Left forelimb (tissue), 1 donor: ENCODE data around the gene FMN2.
"Not testable (repeated sequence)": the region's sequence is repeated elsewhere in the genome, so short reads cannot be mapped to it uniquely, and the experiment has no call there.

ENCODE experiments used
- DNase-seq: peaks from one replicate; pipeline ENCODE4 v3.0.0-alpha.2; 2018; ENCODE audit warnings: low spot score

FMN2 gene

DNA sequence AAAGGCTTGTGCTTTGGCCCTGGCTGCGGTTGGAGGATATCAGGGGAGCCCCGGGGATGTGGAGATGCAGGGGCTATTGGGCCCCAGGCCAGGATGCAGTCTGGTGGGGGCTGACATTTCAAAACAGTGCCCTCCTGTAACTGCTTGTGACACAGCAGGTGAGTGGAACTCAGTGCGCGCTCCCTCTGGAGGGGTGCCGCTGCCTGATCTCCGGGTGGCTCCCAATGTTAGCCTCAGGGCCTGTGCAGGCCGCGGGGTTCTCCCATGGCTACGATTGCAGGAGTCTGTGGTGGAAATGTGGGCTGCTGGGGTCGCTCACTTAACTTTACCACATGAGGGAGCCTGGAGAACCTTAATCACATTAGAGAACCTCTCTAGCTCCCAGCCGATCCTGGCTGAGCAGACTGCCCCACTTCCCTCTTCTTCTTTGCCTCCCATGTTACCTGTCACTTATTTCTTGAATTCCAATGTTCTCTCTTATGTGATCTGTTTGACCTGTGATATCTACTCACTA lies 163.2 kb downstream of the FMN2 start:
- no peak for DNase-seq

DNA sequence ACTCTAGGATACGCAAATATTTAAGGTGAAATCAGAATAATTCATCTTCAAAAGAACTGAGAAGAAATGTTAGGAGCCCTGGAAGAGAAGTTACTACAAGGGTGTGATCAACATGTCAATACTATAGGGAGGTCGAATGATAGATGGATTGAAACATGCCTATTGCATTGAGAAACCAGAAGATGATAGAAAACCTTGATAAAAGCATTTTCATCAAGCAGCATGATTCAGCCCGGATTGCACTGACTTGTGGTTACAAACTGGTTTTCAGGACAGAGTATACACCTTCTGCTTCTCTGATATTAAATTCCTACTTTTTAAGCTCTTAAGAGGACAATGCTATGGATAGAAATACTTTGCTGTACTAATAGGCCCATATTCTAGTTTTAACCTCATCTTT lies 164.2 kb downstream of the FMN2 start:
- no peak for DNase-seq

DNA sequence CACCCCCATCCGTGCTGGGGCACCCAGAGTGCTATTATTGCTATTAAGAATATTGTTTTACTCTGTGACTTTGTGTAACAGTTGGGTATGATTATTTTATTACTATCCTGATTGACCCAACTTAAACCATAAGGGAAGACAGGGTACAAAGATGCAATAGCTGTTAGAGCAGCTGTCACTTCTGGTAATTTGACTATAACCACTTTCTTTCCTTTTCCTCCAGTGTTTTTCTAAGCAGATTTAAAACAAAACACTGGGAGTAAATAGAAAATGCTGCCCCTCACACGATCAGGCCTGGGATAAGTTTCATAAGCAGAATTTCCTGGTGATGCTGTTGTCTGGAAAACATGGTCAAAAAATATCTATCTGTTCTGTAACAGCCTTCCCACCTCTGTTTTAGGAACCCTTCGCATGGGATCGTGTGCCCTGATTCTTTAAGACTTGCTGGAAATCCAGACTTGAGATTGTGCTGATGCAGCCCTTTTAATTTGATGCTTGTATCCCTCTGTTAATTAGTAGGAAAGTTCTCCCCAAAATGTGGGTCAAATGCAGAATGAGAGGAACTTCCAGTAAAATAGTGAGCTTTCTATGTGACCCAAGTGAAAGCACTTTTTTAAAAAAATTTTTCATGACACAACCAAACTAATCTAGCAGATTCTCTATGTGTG lies 165.3 kb downstream of the FMN2 start:
- no peak for DNase-seq

DNA sequence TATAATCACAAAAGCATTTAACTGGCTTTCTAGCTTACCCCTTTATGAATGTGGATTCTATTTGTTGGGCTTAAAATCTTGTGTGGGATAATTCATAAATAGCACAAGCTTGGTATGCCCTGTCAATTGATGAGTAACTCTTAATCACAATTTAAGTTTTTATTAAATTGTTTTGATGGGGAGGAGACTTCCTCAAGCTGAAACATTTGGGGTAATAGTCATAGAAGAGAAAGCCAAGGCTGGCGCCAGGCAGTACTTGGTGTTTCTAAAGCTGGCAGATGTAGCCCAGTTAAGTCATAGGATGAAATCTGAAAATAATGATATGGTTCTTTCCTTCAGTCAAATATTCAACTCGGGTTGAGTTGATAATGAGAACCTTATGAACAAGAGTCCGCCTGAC lies 167.2 kb downstream of the FMN2 start:
- no peak for DNase-seq

DNA sequence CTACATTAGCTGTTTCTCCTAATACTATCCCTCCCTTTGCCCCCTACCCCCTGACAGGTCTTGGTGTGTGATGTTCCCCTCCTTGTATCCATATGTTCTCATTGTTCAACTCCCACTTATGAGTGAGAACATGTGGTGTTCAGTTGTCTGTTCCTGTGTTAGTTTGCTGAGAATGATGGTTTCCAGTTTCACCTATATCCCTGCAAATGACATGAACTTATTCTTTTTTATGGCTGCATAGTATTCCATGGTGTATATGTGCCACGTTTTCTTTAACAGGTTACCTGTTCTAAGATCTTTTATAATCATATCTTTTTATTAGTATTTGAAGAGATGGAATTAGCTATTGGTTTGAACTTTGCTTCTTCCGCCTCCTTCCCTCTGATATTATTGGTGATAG lies 172.8 kb downstream of the FMN2 start:
- DNase-seq, result not testable (repeated sequence)

DNA sequence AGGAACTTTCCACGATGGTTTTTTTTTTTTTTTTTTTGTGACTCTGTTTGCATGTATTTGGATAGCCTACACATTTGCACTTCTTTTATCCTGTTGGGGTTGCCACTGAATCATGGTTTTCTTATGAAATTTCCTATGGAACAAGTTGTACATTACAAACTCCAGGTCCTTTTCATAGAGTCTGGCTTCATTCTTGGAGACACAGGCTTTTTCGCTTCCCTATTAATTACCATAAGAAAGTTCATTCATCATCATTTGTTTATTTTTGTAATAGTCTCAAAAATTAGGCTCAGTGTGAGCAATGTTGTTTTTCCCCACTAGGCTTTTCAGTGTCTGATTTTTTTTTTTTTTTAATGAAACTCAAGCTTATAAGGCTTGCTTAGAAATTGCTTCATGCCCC lies 179.4 kb downstream of the FMN2 start:
- DNase-seq, result no peak

DNA sequence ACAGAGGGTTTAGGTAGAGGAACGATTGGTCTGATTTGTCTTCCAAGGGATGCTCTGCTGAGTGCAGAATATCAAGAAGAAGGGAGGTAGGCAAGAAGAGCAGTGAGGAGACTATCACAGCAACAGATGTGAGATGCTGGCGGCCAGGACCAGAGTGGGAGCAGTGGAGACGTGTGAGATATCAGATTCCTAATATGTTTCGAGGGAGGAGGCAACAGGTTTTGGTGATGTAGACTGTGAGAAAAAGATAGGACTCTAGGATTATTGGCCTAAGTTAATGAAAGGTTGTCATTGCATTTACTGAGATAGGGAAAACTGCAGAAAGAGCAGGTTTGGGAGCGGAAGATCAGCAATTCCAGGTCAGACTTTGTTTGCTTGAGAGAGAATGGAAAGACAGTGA lies 182.9 kb downstream of the FMN2 start:
- no peak for DNase-seq

DNA sequence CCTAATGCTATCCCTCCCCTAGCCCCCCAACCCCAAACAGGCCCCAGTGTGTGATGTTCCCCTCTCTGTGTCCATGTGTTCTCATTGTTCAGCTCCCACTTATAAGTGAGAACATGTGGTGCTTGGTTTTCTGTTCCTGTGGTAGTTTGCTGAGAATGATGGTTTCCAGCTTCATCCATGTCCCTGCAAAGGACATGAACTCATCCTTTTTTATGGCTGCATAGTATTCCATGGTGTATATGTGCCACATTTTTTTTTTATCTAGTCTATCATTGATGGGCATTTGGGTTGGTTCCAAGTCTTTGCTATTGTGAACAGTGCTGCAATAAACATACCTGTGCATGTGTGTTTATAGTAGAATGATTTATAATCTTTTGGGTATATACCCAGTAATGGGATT lies 183.5 kb downstream of the FMN2 start:
- not testable (repeated sequence) for DNase-seq

DNA sequence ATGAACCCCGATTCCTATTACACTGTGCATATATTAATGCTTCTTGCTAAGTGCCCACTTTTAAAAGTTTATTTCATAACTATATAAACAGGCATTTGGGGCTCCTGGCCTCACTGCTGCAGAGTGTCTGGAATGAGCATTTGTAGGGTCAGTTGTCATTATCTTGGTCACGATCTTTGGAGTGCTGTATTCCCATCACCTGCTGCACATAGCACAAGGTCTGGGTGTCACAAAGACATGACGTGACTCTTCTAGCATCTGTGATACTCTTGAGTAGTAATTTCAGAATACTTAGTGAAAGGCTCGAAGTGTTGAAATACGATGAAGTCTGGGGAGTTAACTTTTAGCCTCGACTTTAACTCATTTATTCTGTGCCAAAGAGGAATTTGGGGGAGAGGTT lies 186.4 kb downstream of the FMN2 start:
- DNase-seq, result no peak

DNA sequence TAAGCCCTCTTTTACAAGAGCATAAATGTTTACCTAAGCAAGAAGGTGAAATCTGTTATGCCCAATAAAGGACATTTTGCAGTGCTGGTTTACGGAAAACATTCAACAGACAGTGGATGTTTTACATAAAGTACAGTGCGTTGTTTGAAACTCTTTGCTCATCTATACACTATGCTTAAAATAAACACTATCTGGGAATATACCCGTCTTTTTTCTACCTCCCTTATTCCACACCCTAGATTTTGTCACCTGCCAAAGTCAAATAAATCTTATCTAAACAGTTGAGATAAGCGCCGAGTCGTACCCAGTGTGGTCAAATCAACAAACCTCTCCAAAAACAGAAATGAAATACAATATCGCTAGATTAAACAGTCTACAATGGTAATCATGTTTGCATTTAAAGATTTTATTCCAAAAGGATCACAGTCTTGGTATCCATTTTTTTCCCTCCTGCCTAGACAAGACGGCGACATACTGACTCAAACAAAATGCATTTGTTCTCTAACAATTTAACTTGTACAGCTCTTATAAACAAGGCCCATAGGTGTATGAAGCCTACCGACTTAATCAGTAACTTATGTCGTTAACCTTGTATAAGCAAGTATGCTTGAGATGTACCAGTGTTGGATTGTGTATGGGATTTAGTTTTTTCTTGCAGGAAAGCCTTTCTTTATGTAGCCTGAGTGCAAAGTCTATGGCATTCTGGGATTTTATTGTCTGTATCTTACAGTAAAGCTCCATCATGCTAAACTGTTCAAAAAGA lies 189.1 kb downstream of the FMN2 start:
- no peak for DNase-seq

DNA sequence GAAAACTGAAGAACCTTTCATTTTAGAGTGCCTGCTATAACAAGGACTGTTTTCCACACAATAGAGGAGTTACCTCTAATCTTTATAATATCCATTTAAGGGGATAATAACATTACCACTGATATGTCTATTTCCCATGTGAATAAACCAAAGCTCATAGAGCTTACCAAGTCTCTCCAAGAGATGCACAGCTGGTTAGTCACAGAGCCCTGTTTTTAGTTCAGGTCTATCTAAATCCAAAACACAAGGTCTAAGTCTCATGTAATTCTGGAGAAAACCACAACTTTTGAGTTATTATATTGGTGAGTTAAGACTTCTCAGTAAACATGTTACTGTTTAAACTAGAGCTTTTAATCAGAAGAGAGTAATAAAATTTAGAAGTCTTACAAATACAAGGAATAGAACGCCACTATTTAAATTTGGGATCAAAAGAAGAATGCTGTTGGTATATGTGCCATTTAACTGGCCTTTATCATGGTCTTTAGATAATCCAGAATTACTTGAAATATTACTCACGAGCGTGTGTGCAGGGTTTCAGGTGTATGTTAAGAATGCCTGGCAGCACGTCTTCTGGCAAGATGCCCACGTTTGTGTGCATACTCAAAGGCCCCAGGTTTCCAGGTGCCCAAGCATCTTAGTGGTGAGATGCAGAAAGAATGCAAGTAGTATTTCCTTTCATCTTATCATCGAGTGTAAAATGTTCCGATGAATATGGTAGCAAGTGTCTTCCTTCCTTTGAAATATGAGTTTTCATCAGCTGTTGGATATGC lies 190.6 kb downstream of the FMN2 start:
- DNase-seq, result no peak

DNA sequence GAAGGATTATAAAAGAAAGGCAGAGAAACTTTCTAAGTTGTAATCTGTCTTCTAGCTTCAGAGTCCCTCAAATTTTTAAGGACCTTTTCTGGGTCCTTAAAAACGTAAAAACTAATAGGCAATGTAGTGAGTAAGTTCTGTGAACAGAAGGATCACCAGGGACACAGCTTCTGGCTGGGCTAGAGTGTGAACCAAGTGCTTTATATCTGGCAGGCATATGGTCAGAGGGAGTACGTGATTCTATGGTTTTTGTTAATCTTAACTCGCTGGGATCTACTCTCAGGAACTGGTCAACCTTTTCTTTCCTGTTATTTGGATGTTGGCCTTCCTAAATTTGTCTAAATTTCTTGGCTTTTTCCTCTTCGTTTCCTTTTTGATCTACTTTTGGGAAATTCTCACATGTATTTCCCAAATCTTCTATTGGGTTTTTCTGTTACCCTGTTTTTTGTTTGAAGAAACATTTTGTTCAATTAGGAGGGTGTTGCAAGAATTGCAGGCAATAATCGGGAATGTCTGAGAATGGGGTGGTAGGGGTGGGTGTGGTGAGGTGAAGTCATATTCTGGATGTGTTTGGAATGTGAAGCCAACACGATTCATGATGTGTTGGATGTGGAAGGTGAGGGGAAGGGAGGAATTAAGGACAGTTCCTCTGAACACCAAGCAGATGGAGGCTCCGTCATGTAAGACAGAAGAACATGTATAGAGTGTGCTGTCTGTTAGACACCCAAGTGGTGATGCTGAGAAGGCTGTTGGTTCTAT lies 193.2 kb downstream of the FMN2 start:
- no peak for DNase-seq

DNA sequence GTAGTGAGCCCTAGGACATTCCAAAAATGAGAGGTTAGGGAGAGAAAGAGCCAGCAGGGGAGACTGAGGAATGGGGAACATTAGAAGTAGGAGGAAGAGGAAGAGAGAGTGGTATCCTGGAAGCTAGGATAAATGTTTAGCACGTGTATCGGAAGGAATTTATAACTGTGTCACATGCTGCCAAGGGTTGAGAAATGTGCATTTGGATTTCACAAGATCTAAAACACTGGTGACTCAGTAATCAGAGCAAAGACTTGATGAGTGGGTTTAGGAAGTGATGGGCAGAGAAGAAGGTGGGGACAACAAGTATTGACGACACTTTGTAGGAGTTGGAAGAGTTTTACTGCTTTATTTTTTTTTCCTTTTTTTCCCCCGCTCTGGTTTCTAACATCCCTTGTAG lies 193.9 kb downstream of the FMN2 start:
- no peak for DNase-seq

DNA sequence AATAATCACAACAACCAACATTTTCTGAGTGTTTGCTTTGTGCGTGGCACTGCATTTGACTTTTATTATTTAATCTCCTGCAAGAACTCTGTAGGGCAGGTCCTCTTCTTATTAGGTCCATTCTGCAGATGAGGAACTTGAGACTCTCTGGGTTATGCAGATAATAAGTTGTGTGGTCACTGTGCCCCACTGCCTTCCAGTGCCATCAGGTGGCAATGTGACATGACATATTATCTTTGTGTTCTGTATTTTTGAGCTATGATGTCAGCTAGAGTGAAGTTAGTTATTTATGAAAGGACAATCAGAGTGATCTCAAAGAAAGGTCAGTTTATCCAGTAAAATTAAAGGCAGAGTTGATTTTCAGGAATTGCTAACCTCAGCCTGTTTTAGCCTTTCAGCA lies 196.0 kb downstream of the FMN2 start:
- DNase-seq, result no peak

DNA sequence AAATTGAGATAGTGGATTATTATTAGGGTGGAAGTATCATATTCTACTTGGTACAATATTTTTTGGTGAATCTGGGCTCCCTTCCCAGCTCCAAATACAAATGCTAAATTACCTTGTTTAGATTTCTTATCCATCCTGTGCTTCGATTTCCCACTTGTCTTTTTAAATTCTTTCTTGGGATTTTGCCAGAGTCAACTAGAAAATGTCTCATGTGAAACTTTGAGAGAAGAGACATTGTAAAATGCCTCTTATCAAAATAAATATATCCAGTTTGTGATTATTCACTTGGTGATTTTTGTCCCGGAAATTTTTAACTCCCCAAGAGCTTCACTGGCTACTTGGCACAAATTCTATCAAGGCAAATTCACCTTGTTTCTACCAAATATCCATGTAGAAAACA lies 202.0 kb downstream of the FMN2 start:
- DNase-seq, result no peak

DNA sequence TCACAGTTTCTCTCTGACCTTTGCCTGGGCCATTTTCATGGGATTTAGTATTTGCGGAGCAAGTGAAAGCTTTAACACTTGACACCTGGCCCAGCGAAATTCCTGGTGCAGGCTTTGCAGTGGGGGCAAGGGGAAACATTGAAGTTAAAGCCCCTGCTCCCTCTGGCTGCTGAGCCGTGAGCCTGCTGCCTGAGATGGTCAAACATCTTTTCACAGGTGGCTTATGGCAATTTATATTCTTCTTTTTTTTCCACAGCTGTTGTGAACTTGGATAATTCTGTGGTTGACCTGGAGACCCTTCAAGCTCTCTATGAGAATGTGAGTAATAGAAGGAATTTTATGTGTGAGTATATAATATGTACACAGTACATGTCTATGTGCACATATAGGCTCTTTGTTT lies 202.9 kb downstream of the FMN2 start:
- DNase-seq, result no peak

DNA sequence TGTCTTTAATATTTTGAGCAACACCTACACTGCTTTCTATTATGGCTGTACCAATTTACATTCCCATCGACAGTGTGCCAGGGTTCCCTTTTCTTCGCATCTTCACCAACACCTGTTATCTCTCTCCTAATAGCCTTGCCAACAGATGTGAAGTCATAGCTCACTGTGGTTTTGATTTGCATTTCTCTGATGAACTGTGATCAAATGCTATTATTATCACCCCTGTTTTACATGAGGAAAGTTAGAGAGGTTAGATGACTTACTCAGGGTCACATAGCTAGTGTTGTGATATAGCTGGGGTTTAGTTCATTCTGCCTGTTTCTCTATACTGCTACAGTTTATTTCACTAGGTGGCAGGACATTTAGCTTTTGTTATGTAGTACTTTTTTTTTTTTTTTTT lies 204.1 kb downstream of the FMN2 start:
- no peak for DNase-seq

DNA sequence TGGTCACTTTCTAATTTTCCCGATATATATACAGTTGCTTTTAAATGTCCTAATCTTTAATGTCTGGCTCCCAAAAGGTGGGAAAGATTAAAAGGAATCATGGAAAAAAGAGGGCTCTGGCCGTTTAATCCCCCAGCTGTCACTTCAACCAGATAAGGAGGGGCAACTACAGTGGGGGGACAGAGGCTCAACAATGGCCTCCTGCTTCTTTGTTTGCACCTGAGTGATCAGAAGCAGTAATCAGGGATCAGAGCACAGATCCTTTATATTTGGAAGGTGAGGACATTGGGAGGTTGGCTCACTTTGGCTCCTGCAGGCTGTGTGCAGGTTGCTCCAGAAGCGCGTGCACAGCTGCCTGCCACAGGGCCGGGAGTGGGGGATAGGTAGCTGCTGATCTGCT lies 212.8 kb downstream of the FMN2 start:
- DNase-seq, result no peak

DNA sequence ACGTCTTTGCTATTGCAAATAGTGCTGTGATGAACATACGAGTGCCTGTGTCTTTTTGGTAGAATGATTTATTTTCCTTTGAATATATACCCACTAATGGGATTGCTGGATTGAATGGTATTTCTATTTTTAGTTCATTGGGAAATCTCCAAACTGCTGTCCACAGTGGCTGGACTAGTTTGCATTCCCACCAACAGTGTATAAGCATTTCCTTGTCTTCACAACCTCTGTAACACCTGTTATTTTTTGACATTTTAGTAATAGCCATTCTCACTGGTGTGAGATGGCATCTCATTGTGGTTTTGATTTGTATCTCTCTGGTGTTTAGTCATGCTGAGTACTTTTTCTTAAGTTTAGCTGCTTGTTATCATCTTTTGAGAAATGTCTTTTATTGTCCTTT lies 215.0 kb downstream of the FMN2 start:
- DNase-seq, result no peak

DNA sequence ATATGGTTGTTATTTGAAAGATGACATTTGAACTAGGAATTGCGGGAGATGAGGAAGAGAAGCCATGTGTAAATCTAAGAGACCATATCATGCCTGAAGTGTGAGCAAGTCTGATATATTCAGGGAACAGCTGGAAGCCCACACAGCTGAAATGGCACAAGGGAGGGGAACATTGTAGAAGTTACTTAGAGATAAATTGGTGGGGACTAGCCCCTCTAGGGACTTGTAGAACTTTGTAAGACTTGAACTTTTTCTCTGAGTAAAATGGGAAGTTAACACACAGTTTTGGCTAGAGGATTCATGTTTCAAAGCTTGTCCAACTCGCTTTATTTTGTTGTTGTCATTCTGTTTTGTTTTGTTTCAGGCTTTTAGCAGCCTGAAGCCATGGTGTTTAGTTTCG lies 216.4 kb downstream of the FMN2 start:
- no peak for DNase-seq

DNA sequence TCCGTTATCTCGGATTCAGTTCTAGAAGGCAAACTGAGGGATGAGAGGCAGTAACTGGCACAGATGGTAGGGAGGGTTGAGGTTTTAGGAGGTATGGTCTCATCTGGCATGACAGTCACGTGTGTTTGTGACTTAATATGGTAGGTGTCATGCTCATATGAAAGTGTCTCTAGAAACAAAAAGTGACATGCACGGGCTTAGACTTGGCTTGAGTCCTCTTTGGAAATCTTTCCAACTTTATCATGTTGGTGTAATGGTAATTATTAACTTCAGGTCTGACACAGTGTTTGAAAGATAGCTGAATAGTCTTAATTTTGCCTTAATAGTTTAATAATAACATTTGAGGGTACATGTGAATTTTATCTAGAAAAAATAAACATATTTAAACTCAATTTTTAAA lies 218.1 kb downstream of the FMN2 start:
- DNase-seq, result no peak

DNA sequence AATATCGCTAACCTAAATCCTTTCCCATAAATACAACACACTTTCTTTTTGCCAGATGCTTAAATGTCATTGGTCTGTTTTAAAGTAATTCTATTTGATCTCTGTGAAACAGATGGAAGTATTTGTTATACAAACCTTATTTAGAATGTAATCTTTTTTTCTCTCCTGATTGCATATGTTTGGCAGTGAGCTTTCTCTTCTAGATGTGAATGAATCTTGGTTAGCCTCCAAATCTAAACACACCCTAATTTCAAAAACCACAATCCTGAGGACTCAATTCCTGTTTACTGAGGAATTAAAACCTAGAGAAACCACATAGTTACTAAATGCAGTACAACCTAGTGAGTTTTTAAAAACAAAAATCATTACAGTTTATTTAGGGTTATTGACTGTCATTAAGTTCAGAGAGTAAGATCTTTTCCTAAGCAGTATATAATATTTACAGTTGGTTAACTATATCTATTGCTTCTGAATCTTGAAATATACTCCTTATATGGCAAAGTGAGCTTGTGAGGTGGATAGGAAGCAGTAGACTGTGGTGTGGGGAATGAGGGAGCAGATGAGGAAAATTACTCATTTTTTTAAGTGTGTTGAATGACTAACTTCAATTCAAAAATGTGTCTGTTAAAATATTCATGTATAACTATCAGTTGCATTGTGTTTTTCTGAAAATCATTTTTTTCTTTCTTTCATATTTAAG lies 218.7 kb downstream of the FMN2 start:
- no peak for DNase-seq
